ENCODE data around the gene COMMD8.

COMMD8 gene

DNA sequence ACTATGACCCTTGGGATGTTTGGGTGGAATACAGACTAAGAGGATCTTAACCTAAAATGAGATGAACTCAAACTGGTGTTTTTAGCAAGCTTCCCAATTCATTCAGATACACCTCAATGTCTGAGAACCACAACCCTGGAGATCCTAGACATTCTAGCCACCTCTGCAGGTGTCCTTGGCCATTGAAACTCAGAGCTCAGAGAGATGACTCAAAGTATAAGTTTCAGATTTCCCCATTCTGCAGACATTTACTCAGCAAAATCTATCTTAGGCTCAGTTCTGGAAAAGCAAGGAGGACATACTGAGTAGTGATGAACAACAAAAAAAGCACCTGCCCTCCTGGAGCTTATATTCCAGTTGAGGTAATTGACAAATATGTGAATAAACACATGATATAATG is 47.8 kb downstream of the COMMD8 start:
- no peak overlapping the region for H3K27ac ChIP-seq
- no peak for TF ChIP-seq CTCF (conservative IDR thresholded peaks at IDR 0.05; ENCODE audit: low read depth)
- ChIA-PET CTCF (interaction anchor here (0.6 kb wide), 2 partner anchors 102 to 257 kb away, joined by 3 read pairs; no protein-coding TSS in a partner anchor), POLR2A (ENCODE audit: low non-redundant PET) (no interaction called here)
- DNase-seq (ENCODE audit: low spot score), result no peak

- CTCF ChIA-PET, result interaction anchor here (0.6 kb wide), 1 partner anchor 58 kb away, joined by 3 read pairs; no protein-coding TSS in a partner anchor
- no peak overlapping the region for H3K27ac ChIP-seq
- DNase-seq (ENCODE audit: low spot score), result no peak
- POLR2A ChIA-PET (ENCODE audit: low non-redundant PET), result no interaction called here
- no peak for TF ChIP-seq CTCF (conservative IDR thresholded peaks at IDR 0.05; ENCODE audit: low read depth)
These were observed 50.0 kb downstream of the COMMD8 start for GRCh38 chr4:47413521-47413920.

DNA sequence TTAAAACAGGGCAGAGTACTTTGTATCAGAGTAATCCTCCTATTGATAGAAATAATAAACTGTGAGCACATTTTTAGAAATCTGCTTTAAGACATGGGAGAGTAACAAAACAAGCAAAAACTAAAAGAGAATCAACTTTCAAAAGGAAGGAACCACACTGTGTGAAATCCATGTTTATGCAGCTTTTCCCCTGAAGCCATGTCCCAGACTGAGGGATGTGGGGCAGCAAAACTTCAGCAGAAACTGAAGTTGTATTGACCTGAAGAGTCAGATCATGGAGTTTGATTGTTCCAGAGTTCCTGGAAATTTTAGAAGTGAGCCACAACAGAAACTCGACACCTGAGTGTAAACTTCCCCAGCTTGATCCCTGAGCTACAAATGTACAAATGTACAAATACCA is 53.2 kb downstream of the COMMD8 start:
- ChIA-PET POLR2A (ENCODE audit: low non-redundant PET) (no interaction called here), CTCF (interaction anchor here (0.6 kb wide), 1 partner anchor 42 kb away, joined by 4 read pairs; no protein-coding TSS in a partner anchor)
- H3K27ac ChIP-seq, result no peak overlapping the region
- no peak for TF ChIP-seq CTCF (conservative IDR thresholded peaks at IDR 0.05; ENCODE audit: low read depth)
- DNase-seq (ENCODE audit: low spot score), result no peak

DNA sequence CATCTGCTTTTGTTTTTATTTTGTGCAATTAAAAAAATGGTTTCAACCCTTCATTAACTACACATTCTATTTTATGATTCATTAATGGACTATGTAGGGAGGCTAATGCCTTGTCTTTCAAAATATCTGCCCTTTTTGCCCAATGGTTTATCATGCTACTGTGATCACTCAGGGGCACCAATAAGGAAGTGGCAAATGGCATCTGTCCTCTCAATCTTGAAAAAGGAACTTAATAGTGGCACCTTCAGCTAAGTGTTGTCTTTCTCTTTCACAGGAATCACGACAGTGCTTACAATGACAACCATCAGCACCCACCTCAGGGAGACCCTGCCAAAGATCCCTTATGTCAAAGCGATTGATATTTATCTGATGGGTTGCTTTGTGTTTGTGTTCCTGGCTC is 57.1 kb downstream of the COMMD8 start:
- TF ChIP-seq CTCF (conservative IDR thresholded peaks at IDR 0.05; ENCODE audit: low read depth), result no peak
- POLR2A ChIA-PET (ENCODE audit: low non-redundant PET), result no interaction called here
- no peak overlapping the region for H3K27ac ChIP-seq
- CTCF ChIA-PET, result no interaction called here
- no peak for DNase-seq (ENCODE audit: low spot score)
